Tongue (tissue), 2 donors: ENCODE measurements around the gene FXYD5. TPM values are rescaled to one million over a fixed set of nuclear protein-coding genes. Genes with fewer than 3 reads are reported as not detected.

Source experiments
- DNase-seq: peaks from one replicate; pipeline ENCODE4 v3.0.0-alpha.2; 2015
- total RNA-seq: library from RNA; depleted of rRNA; stranded (reverse); fragments of >200 nt; gene quantifications from one replicate; pipeline ENCODE4 v1.2.3, GENCODE V29; 2014

FXYD5 gene
- total RNA-seq, 1 donor from 2014 or later, result 5.9 TPM

DNA sequence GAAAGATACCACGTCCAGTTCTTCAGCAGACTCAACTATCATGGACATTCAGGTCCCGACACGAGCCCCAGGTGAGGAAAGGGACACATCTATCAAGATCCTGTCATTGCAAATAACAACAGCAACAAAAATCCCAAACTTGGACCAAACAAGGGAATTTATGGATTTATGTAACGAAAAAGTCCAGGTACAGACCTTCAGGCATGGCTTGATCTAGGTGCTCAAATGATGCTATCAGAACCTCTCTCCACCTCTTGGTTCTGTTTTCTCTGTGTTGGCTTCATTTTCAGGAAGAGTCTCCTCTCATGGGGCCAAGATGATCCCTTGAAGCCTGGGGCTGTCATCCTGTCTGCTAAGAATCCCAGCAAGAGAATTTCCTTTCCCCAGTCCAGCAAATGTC, 2.9 kb downstream of the FXYD5 start:
- DNase-seq, result no peak

DNA sequence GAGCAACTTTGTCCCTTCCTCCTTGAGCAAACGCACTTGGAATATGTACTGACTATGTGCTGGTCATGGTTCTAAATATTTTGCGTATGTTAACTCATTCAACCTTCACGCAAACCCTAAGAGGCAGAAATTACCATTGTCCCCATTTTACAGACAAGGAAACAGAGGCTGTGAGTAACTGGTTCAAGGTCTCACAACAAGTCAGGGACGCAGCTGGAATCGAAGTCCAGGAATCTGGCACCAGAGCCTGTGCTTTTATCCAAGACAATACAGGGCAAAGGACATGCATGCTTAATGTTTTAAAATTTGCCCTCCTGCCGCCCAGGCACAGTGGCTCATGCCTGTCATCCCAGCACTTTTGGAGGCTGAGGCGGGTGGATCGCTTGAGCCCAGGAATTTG, 5.1 kb downstream of the FXYD5 start:
- no peak for DNase-seq

DNA sequence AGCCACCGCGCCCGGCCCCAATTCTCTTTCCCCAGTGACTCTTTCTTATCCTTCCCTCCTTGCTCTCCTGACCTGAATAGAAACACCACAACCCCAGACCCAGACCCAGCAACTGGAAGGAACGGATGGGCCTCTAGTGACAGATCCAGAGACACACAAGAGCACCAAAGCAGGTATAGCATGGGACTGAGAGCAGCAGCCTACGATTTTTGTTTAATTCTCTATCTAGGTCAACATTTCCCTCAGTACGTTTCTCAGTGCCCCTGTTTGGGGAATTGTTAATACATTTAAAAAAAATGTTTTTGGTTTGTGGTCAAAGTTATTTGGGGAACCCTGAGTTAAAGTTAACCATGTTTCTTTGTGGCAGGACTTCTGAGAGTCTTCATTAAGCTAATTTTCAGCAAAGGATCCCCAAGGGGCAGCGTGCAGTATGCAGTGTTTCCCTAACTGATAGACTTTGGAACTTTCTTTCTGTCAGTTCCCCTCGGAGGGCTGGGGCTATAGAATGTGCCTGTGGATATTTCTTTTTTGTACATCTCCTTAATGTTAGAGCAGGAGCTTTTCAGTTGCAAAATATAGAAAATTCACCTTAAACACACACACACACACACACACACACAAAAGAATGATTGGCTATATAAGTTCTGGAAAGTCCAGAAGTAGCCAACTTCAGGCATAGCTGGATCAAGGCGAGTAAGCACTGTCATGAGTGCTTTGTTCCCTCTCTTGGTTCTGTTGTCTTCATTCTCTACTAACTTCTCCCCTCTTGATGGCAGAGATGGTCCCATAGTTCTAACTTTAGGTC, 6.3 kb downstream of the FXYD5 start:
- no peak for DNase-seq

GRCh38 chr19:35161434-35161743, 6.9 kb downstream of the FXYD5 start:
- DNase-seq, result no peak

DNA sequence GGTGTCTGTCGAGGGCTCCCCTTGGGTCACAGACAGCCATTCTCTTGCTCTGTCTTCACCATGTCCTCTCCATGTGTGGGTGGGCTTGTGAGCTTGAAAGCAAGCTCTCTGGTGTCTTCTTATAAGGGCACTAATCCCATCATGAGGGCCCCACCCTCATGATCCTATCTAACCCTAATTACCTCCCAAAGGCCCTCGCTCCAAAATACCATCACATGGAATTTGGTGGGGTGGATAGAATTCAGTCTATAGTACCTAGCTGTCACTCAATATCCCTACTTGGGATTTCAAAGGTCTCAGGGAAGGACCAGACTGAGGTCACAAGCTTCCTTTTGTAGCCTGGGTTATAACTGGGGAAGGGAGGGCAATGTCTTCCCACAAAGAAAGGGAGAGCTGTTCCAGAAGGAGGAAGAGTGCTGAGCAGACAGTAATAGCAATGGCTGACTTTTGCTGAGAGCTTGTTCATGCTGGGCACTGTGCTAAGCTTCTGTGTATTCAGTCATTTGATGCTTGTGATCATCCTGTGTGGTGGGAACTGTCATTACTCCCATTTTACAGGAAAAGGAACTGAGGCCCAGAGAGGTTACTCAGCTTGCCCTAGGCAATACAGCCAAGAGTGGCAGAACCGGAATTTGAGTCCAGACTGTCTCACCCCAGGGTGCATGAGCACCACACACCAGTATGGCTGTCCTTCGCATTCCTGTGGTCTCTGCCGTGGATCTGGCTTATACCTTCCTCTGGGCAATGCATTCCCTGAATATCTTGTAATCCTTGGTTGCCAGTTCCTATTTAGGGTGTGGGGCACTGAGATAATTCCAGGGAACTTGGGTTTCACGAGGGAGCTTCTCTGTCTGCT, 8.2 kb downstream of the FXYD5 start:
- DNase-seq, result no peak

- DNase-seq, result no peak
Observed at GRCh38 chr19:35164418-35164817, 9.9 kb downstream of the FXYD5 start.

GRCh38 chr19:35165200-35166058, 10.9 kb downstream of the FXYD5 start:
- DNase-seq, result no peak

- no peak for DNase-seq
Observed at GRCh38 chr19:35166100-35167063, 11.8 kb downstream of the FXYD5 start.

DNA sequence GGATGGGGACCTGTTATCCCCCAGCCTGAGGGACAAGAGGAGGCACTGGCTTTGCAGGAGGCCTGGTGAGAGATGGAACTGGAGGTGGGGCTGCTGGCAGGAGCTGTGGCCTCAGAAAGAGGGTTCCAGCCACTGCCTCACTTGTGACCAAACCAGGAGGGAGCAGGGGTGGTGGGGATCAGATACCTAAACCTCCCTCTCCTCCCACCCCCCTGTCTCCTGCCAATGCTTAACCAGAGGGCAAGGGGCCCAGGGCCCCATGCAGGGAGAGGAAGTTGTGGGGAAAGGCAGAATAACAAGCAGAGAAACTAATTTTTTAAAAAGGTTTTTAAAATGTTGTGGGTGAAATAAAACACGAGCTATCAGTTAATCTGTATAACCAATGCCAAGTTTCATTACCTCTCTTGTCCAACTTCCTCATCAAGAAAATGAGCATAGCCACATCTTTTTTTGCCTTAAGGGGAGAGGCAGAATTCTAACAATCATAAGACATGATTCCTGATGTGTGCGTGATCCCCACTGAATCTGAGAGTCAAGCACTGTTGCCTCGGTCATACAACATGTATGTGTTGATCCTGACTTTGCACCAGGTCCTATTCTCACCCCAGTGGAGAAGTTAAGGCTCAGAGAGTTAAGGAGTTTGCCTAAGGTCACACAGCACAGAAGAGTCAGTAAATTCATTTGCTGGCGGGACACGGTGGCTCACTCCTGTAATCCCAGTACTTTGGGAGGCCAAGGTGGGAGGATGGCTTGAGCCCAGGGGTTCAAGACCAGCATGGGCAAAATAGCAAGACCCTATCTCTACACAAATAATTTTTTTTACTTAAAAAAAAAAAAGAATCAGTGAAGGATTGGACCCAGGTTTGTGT, 12.9 kb downstream of the FXYD5 start:
- no peak for DNase-seq

GRCh38 chr19:35168196-35168595, 13.7 kb downstream of the FXYD5 start:
- DNase-seq, result no peak

DNA sequence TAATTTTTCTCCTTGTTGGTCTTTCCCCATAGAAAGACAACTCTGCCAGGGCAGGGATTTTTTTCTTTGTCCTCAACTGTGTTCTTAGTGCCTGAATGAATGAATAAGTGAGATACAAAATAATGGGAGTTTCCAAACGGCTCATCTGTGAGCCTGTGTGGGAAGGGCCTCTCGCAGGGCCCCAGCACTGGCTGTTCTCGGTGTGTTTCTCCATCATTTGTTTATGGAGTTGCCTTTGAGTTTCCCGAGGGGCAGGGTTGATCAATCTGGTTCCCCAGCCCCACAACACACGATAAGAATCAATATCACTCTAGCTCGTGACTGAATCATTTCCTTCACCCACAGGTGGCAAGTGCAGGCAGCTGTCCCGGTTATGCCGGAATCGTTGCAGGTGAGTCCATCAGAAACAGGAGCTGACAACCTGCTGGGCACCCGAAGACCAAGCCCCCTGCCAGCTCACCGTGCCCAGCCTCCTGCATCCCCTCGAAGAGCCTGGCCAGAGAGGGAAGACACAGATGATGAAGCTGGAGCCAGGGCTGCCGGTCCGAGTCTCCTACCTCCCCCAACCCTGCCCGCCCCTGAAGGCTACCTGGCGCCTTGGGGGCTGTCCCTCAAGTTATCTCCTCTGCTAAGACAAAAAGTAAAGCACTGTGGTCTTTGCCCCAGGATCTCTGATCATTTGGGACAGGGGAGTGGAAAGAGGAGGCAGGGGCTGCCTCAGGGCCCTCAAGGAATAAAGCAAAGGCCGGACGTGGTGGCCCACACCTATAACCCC, 14.9 kb downstream of the FXYD5 start:
- DNase-seq, result no peak

- no peak for DNase-seq
Observed at GRCh38 chr19:35170359-35171061, 16.0 kb downstream of the FXYD5 start.

- DNase-seq, result no peak
Observed at GRCh38 chr19:35171730-35172129, 17.2 kb downstream of the FXYD5 start.

DNA sequence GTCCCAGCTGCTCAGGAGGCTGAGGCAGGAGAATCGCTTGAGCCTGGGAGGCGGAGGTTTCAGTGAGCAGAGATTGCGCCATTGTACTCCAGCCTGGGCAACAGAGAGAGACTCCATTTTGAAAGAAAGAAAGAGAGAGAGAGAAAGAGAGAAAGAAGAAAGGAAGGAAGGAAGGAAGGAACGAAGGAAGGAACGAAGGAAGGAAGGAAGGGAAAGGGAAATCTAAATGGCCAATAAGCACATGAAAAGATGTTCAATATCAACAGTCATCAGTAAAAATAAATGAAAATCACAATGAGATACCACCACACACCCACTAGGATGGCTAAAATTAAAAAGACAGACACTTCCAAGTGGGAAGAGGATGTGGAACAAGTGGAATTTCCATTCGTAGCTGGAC, 19.7 kb downstream of the FXYD5 start:
- no peak for DNase-seq

- no peak for DNase-seq
Observed at GRCh38 chr19:35176181-35176570, 21.6 kb downstream of the FXYD5 start.

GRCh38 chr19:35177377-35178274, 23.1 kb downstream of the FXYD5 start:
- no peak for DNase-seq

DNA sequence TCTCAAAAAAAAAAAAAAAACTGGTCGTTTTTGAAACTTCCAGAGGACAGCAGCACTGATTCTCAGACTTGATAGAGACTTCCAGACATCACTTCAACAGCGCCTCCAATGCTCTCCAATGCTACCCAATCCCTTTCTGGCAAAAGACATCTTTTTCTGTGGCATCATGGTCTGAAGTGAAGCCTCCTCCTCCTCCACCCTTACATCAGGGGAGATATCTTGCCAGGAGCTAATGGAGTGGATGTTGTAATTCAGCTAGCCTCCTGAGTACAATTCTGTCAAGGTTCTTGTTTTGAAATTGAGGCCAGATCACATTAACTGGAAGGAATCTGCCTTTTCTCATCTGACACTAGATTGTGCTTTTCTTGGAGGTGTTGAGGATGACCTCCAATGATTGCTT, 24.2 kb downstream of the FXYD5 start:
- peak; percentile 44 for DNase-seq

DNA sequence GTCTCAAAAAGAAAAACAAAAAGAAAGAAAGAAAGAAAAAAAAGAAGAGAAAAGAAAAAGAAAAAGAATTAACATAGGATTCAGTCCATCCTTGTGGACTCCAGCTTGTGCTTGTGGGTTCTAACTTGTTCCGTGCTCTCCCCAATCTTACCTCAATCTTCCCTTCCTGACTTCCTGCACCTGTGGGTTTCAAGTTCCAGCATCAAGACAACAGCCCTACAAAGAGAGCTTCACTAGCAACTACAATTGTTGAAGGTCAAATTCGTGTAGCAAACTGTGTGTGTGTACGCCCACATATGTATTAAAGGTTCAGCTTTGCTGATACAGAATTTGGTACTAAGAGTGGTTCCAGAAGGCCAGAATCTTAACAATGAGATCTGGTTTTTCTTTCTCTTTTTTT, 25.3 kb downstream of the FXYD5 start:
- no peak for DNase-seq
